Measurements from ENCODE around the gene CEP57L1.

GRCh38 chr6:109088995-109089394, 6.3 kb upstream of the CEP57L1 start:
- TF ChIP-seq CTCF (IDR thresholded peaks at IDR 0.05): no peak
- no peak for TF ChIP-seq POLR2A (IDR thresholded peaks at IDR 0.05)
